Hepatocyte (in vitro differentiated cells): ENCODE data around the gene CXCL16.

Source experiments
- CTCF ChIP-seq: fragments of 200-600 bp; sonication (generic); IDR thresholded peaks from 2 replicates; pipeline ENCODE4 v1.5.1; 2016; ENCODE audit warnings: antibody characterized with exemption, mild to moderate bottlenecking; ENCODE audit not compliant: poor library complexity
- EZH2 ChIP-seq: fragments of 200-600 bp; sonication (generic); IDR thresholded peaks from 2 replicates; pipeline ENCODE4 v1.6.1; 2016; ENCODE audit warnings: antibody characterized with exemption, mild to moderate bottlenecking, borderline replicate concordance

- TF ChIP-seq EZH2 (no peak), CTCF (no peak)
Observed at GRCh38 chr17:4740584-4740983, 856 bp upstream of the CXCL16 start.
